Mesenchymal stem cell (in vitro differentiated cells and primary cell): Measurements from ENCODE around the gene GOLGA3.
"Not testable (repeated sequence)": the region's sequence is repeated elsewhere in the genome, so short reads cannot be mapped to it uniquely, and the experiment has no call there.

Experiments
- DNase-seq: peaks from one replicate; pipeline ENCODE4 v3.0.0-alpha.2; 2013
- H2AFZ ChIP-seq: one replicate; pipeline ENCODE4 v1.6.1; 2013; ENCODE audit warnings: low read depth, mild to moderate bottlenecking, control low read depth, inconsistent platforms, low read length, moderate library complexity
- H2AK5ac ChIP-seq: 2 replicates; pipeline ENCODE4 v1.6.1; 2013; ENCODE audit warnings: low read length, moderate library complexity, mild to moderate bottlenecking, inconsistent platforms; ENCODE audit not compliant: severe bottlenecking
- H2BK120ac ChIP-seq: one replicate; pipeline ENCODE4 v1.6.1; 2013; ENCODE audit warnings: low read depth, mild to moderate bottlenecking, inconsistent platforms, low read length, moderate library complexity
- H2BK12ac ChIP-seq, 2 experiments: one replicate each; pipeline ENCODE4 v1.6.1; 2013; ENCODE audit warnings: inconsistent platforms in 2 of 2, low read length in 2 of 2, mild to moderate bottlenecking in 2 of 2, moderate library complexity in 2 of 2, control low read depth in 1 of 2
- H2BK15ac ChIP-seq: one replicate; pipeline ENCODE4 v1.6.1; 2013; ENCODE audit warnings: mild to moderate bottlenecking, low read depth, inconsistent platforms; ENCODE audit not compliant: poor library complexity, severe bottlenecking
- H2BK5ac ChIP-seq: 2 replicates; pipeline ENCODE4 v1.6.1; 2013; ENCODE audit warnings: low read depth, mild to moderate bottlenecking, low read length, control low read depth, inconsistent platforms; ENCODE audit not compliant: poor library complexity, severe bottlenecking
- H3K14ac ChIP-seq, 2 experiments: one replicate each; pipeline ENCODE4 v1.6.1; 2013; ENCODE audit warnings: inconsistent platforms in 2 of 2, low read length in 2 of 2, control low read depth in 1 of 2, mild to moderate bottlenecking in 1 of 2, moderate library complexity in 1 of 2
- H3K18ac ChIP-seq, 2 experiments: one replicate each; pipeline ENCODE4 v1.6.1; 2013; ENCODE audit warnings: inconsistent platforms in 2 of 2, low read length in 2 of 2, control low read depth in 1 of 2, low read depth in 1 of 2, mild to moderate bottlenecking in 1 of 2
- H3K23ac ChIP-seq, 2 experiments: one replicate each; pipeline ENCODE4 v1.6.1; 2013; ENCODE audit warnings: inconsistent platforms in 2 of 2, low read length in 2 of 2, mild to moderate bottlenecking in 2 of 2, moderate library complexity in 2 of 2, control low read depth in 1 of 2
- H3K27ac ChIP-seq: 2 replicates; pipeline ENCODE4 v1.5.1; 2013; ENCODE audit warnings: mild to moderate bottlenecking, moderate library complexity, low read length, control low read depth, inconsistent platforms; ENCODE audit not compliant: poor library complexity, severe bottlenecking
- H3K27me3 ChIP-seq, 2 experiments: 2 replicates each; pipeline versions ENCODE4 v1.6.1 to v1.7.0; 2013; ENCODE audit warnings: low read length in 2 of 2, mild to moderate bottlenecking in 2 of 2, moderate library complexity in 2 of 2, control low read depth in 1 of 2, inconsistent platforms in 1 of 2; ENCODE audit not compliant: control insufficient read depth in 1 of 2, insufficient read depth in 1 of 2
- H3K36me3 ChIP-seq, 2 experiments: 2 replicates each; pipeline versions ENCODE4 v1.6.1 to v1.7.0; 2013; ENCODE audit warnings: low read length in 2 of 2, control low read depth in 1 of 2, inconsistent platforms in 1 of 2, low read depth in 1 of 2, mild to moderate bottlenecking in 1 of 2; ENCODE audit not compliant: insufficient read depth in 2 of 2, control insufficient read depth in 1 of 2
- H3K4ac ChIP-seq, 2 experiments: one replicate each; pipeline ENCODE4 v1.6.1; 2013; ENCODE audit warnings: inconsistent platforms in 2 of 2, low read length in 2 of 2, mild to moderate bottlenecking in 2 of 2, moderate library complexity in 2 of 2, control low read depth in 1 of 2, low read depth in 1 of 2
- H3K4me1 ChIP-seq: 2 replicates; pipeline ENCODE4 v1.6.1; 2013; ENCODE audit warnings: low read depth, low read length, control low read depth; ENCODE audit not compliant: control insufficient read depth, insufficient read depth
- H3K4me2 ChIP-seq: 2 replicates; pipeline ENCODE4 v1.6.1; 2013; ENCODE audit warnings: low read length, mild to moderate bottlenecking, inconsistent platforms; ENCODE audit not compliant: poor library complexity, severe bottlenecking
- H3K4me3 ChIP-seq, 2 experiments: 2 replicates each; pipeline versions ENCODE4 v1.5.1 to v1.7.0; 2013; ENCODE audit warnings: low read length in 2 of 2, mild to moderate bottlenecking in 2 of 2, control low read depth in 1 of 2, low read depth in 1 of 2; ENCODE audit not compliant: insufficient read depth in 1 of 2
- H3K79me1 ChIP-seq: replicated peaks from 2 replicates; pipeline ENCODE4 v1.6.1; 2013; ENCODE audit warnings: mild to moderate bottlenecking, control low read depth, low read length, inconsistent platforms; ENCODE audit not compliant: poor library complexity, severe bottlenecking
- H3K9ac ChIP-seq: 2 replicates; pipeline ENCODE4 v1.7.0; 2013; ENCODE audit warnings: mild to moderate bottlenecking, low read length, moderate library complexity
- H3K9me3 ChIP-seq: 2 replicates; pipeline ENCODE4 v1.7.0; 2013; ENCODE audit warnings: mild to moderate bottlenecking, low read length; ENCODE audit not compliant: control insufficient read depth
- H4K8ac ChIP-seq: one replicate; pipeline ENCODE4 v1.6.1; 2013; ENCODE audit warnings: inconsistent platforms, mild to moderate bottlenecking, low read length, moderate library complexity
- H4K91ac ChIP-seq: one replicate; pipeline ENCODE4 v1.6.1; 2013; ENCODE audit warnings: mild to moderate bottlenecking, low read length, inconsistent platforms
- WGBS: methylation state at CpG from one replicate; pipeline ENCODE4 v1.1.7; 2013; ENCODE audit warnings: mixed read lengths; 5-methylcytosine and 5-hydroxymethylcytosine counted together

The GOLGA3 gene

GRCh38 chr12:132836230-132836629, 7.6 kb upstream of the GOLGA3 start:
- not testable (repeated sequence) for H3K18ac ChIP-seq, DNase-seq, H2BK12ac ChIP-seq, H3K9me3 ChIP-seq, H3K4me1 ChIP-seq, H2BK120ac ChIP-seq, H3K27me3 ChIP-seq, H3K23ac ChIP-seq, H3K4ac ChIP-seq, H2AFZ ChIP-seq, H3K27ac ChIP-seq, H4K91ac ChIP-seq, H2BK15ac ChIP-seq, H2AK5ac ChIP-seq, H3K4me2 ChIP-seq, H4K8ac ChIP-seq, H3K9ac ChIP-seq, H2BK5ac ChIP-seq, H3K4me3 ChIP-seq, H3K14ac ChIP-seq
- 93% methylated on average over 29 of the region's 30 CpGs for WGBS
- peaks cover 31% of the 10 kb centered on the region for H3K79me1 ChIP-seq
- H3K36me3 ChIP-seq = peaks cover 67 to 80% of the 10 kb centered on the region in 2 experiments

DNA sequence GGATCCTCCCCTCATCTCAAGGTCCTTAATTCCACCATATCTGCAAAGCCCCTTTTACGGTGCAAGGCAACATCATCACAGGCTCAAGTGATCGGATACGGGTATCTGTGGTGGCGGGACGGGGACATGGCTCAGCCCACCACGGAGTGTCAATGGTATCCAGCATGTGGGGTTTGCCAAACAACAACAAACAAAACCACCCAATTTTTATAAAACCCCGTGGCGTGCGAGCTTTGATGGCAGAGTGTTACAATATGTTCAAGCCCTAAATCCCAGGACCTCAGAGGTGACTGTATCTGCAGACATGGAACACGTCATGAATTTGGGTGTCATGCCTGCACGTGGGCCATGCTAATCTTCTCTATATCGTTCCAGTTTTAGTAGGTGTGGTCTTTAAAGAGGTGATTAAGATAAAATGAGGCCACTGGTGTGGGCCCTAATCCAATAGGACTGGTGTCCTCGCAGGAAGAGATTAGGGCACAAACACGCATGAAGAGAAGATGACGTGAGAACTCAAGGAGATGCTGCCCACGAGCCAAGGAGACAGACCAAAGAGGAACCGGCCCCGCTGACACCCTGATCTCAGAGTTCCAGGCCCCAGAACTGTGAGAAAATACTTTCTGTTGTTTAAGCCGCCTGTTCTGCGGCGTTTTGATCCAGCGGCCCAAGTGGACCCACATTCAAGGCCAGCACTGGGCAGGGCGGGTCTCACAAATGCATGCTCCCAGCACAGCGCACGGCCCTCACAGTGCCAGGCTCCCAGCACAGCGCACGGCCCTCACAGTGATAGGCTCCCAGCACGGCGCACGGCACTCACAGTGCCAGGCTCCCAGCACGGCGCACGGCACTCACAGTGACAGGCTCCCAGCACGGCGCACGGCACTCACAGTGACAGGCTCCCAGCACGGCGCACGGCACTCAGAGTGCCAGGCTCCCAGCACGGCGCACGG, 6.7 kb upstream of the GOLGA3 start:
- DNase-seq = no peak
- Histone ChIP-seq H3K4ac (no peak overlapping the region), H3K9ac (no peak overlapping the region), H3K4me2 (no peak overlapping the region), H3K27me3 (no peaks in the 10 kb centered on the region), H3K27ac (no peak overlapping the region), H3K9me3 (no peaks in the 10 kb centered on the region), H2AK5ac (no peak overlapping the region), H3K4me1 (no peaks in the 10 kb centered on the region), H4K91ac (no peak overlapping the region), H3K18ac (no peak overlapping the region), H3K36me3 (peaks cover 58 to 73% of the 10 kb centered on the region in 2 experiments), H3K79me1 (peaks cover 26% of the 10 kb centered on the region), H3K23ac (no peak overlapping the region), H2BK120ac (no peak overlapping the region), H2BK15ac (no peak overlapping the region), H2AFZ (no peak overlapping the region), H2BK12ac (no peak overlapping the region), H2BK5ac (no peak overlapping the region), H3K4me3 (no peak overlapping the region), H3K14ac (no peak overlapping the region), H4K8ac (no peak overlapping the region)
- WGBS = 96% methylated on average over 41 of the region's 42 CpGs

DNA sequence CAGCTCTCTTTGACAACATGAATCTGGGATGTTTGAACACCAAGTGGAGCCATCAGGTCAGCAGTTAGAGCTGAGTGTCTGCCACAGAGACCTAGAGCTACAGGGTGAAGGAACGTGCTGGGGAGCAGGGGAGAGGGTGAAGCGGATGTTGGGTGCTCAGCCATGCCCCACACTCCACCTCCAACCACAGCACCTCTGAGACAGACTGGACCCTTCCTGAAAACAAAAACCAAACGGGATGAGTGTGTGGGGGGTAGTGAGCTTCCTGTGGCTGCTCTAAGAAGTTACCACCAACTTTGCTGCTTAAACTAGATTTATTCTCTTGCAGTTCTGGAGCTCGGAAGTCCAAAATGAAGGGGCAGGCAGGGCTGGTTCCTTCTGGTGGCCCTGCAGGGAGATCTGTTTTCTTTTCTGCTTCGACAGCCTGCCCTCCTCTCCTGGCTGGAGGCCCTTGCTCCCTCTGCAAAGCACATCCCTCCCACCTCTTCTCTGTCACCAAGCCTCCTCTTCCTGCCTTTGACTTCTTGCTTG, 5.6 kb upstream of the GOLGA3 start:
- H4K91ac ChIP-seq = no peak overlapping the region
- no peak overlapping the region for H3K27ac ChIP-seq
- no peaks in the 10 kb centered on the region for H3K4me1 ChIP-seq
- H2BK120ac ChIP-seq = no peak overlapping the region
- H3K23ac ChIP-seq = no peak overlapping the region
- H3K4me2 ChIP-seq = no peak overlapping the region
- no peak overlapping the region for H3K9ac ChIP-seq
- H3K14ac ChIP-seq = no peak overlapping the region
- no peak overlapping the region for H4K8ac ChIP-seq
- no peak overlapping the region for H2AFZ ChIP-seq
- H3K4ac ChIP-seq = no peak overlapping the region
- no peak overlapping the region for H3K4me3 ChIP-seq
- peaks cover 22% of the 10 kb centered on the region for H3K79me1 ChIP-seq
- H3K27me3 ChIP-seq = no peaks in the 10 kb centered on the region
- no peak overlapping the region for H3K18ac ChIP-seq
- peaks cover 53 to 63% of the 10 kb centered on the region in 2 experiments for H3K36me3 ChIP-seq
- H2BK15ac ChIP-seq = no peak overlapping the region
- no peak overlapping the region for H2BK5ac ChIP-seq
- no peak overlapping the region for H2AK5ac ChIP-seq
- no peaks in the 10 kb centered on the region for H3K9me3 ChIP-seq
- H2BK12ac ChIP-seq = no peak overlapping the region
- WGBS = 70% methylated on average over 2 of the region's 5 CpGs
- no peak for DNase-seq

- no peaks in the 10 kb centered on the region for H3K4me1 ChIP-seq
- WGBS = 95% methylated on average over 8 of the region's 8 CpGs
- no peak overlapping the region for H3K23ac ChIP-seq
- no peak overlapping the region for H2BK5ac ChIP-seq
- H4K91ac ChIP-seq = no peak overlapping the region
- no peak overlapping the region for H3K27ac ChIP-seq
- no peak overlapping the region for H3K4ac ChIP-seq
- no peak overlapping the region for H2AK5ac ChIP-seq
- H4K8ac ChIP-seq = no peak overlapping the region
- peaks cover 47 to 54% of the 10 kb centered on the region in 2 experiments for H3K36me3 ChIP-seq
- H3K4me3 ChIP-seq = no peak overlapping the region
- H3K14ac ChIP-seq = no peak overlapping the region
- no peak overlapping the region for H2BK120ac ChIP-seq
- peak overlapping the region; percentile 13 for H2BK15ac ChIP-seq
- no peak for DNase-seq
- H2AFZ ChIP-seq = no peak overlapping the region
- no peaks in the 10 kb centered on the region for H3K27me3 ChIP-seq
- no peaks in the 10 kb centered on the region for H3K9me3 ChIP-seq
- peaks cover 22% of the 10 kb centered on the region for H3K79me1 ChIP-seq
- no peak overlapping the region for H3K18ac ChIP-seq
- no peak overlapping the region for H2BK12ac ChIP-seq
- H3K4me2 ChIP-seq = no peak overlapping the region
- H3K9ac ChIP-seq = no peak overlapping the region
These were observed 4.7 kb upstream of the GOLGA3 start for GRCh38 chr12:132833341-132833740.
